Uterus (tissue), 2 donors: ENCODE measurements around the gene MEIS2.

ENCODE experiments used
- CTCF ChIP-seq, 4 experiments: fragments of 200-600 bp in 2 of 4; fragments of 450-650 bp in 2 of 4; sonication (generic) in 2 of 4; IDR thresholded peaks; one replicate each; pipeline ENCODE4 v1.5.1; 2016 to 2019; ENCODE audit warnings: antibody characterized with exemption in 4 of 4, mild to moderate bottlenecking in 2 of 4, moderate library complexity in 1 of 4
- POLR2A ChIP-seq, 2 donors: fragments of 450-650 bp; IDR thresholded peaks; one replicate each; pipeline ENCODE4 v1.6.1; 2016; ENCODE audit warnings: antibody characterized with exemption in 2 of 2, mild to moderate bottlenecking in 1 of 2, moderate library complexity in 1 of 2

GRCh38 chr15:37045859-37046740, 54.2 kb downstream of the MEIS2 start:
- TF ChIP-seq CTCF (IDR thresholded peaks at IDR 0.05) (no peak), POLR2A (IDR thresholded peaks at IDR 0.05) (no peak)
